Glutamatergic neuron (in vitro differentiated cells): ENCODE data around the gene ACOT11. TPM values are rescaled to one million over a fixed set of nuclear protein-coding genes. Genes with fewer than 3 reads are reported as not detected.

Source experiments
- DNase-seq: peaks from one replicate; pipeline ENCODE4 v3.0.0; 2022
- H3K27ac Mint-ChIP-seq: one replicate; pipeline ENCODE4 v1.8.0; 2020; ENCODE audit warnings: mild to moderate bottlenecking, mixed read lengths, inconsistent platforms; ENCODE audit not compliant: unreplicated experiment
- H3K27me3 Mint-ChIP-seq: one replicate; pipeline ENCODE4 v1.8.0; 2020; ENCODE audit warnings: mild to moderate bottlenecking, moderate library complexity, mixed read lengths, inconsistent platforms; ENCODE audit not compliant: unreplicated experiment
- H3K36me3 Mint-ChIP-seq: one replicate; pipeline ENCODE4 v1.8.0; 2020; ENCODE audit warnings: mild to moderate bottlenecking, mixed read lengths, inconsistent platforms; ENCODE audit not compliant: unreplicated experiment
- H3K4me1 Mint-ChIP-seq: one replicate; pipeline ENCODE4 v1.8.0; 2020; ENCODE audit warnings: mild to moderate bottlenecking, low read depth, mixed read lengths, inconsistent platforms; ENCODE audit not compliant: unreplicated experiment
- H3K4me3 Mint-ChIP-seq: one replicate; pipeline ENCODE4 v1.8.0; 2020; ENCODE audit warnings: mild to moderate bottlenecking, mixed read lengths, inconsistent platforms; ENCODE audit not compliant: unreplicated experiment
- H3K9me3 Mint-ChIP-seq: one replicate; pipeline ENCODE4 v1.8.0; 2020; ENCODE audit warnings: mild to moderate bottlenecking, moderate library complexity, mixed read lengths, inconsistent platforms; ENCODE audit not compliant: unreplicated experiment
- CTCF ChIP-seq: fragments of 200-600 bp; sonication (generic); IDR thresholded peaks from one replicate; pipeline ENCODE4 v1.5.0; 2021; ENCODE audit not compliant: partially characterized antibody, unreplicated experiment
- total RNA-seq: library from RNA; stranded (reverse); fragmentation: NEBNext Ultra II Directional; extraction: Animal tissue kit (Norgen Biotek cat#: 25700); gene quantifications from one replicate; pipeline ENCODE4 v1.2.1, GENCODE V29; 2021; ENCODE audit not compliant: unreplicated experiment

Gene ACOT11
- total RNA-seq, 1 donor from 2014 or later: 0.32 TPM

DNA sequence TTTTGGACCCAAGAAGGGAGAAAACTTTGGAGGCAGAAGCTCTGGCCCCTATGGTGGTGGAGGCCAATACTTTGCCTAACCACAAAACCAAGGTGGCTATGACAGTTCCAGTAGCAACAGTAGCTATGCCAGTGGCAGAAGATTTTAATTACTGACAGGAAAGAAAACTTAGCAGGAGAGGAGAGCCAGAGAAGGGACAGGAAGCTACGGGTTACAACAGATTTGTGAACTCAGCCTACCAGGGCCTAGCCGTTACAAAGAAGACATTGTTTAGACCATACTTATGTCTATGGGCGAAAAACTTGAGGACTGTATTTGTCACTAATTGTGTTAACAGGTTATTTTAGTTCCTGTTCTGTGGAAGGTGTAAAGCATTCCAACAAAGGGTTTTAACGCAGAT is 10.4 kb upstream of the ACOT11 start:
- no peak for DNase-seq
- peaks cover 2% of the 10 kb centered on the region for H3K27me3 Mint-ChIP-seq
- peaks cover 3% of the 10 kb centered on the region for H3K9me3 Mint-ChIP-seq
- H3K4me1 Mint-ChIP-seq: peaks cover 4% of the 10 kb centered on the region
- TF ChIP-seq CTCF: no peak
- H3K27ac Mint-ChIP-seq: no peak overlapping the region
- H3K36me3 Mint-ChIP-seq: no peaks in the 10 kb centered on the region
- no peak overlapping the region for H3K4me3 Mint-ChIP-seq

- Mint-ChIP-seq H3K4me3 (no peak overlapping the region), H3K27ac (no peak overlapping the region), H3K27me3 (peaks cover 6% of the 10 kb centered on the region), H3K36me3 (no peaks in the 10 kb centered on the region), H3K9me3 (peaks cover 8% of the 10 kb centered on the region), H3K4me1 (peaks cover 7% of the 10 kb centered on the region)
- no peak for DNase-seq
- TF ChIP-seq CTCF: no peak
Observed at GRCh38 chr1:54538538-54538937, 9.5 kb upstream of the ACOT11 start.

- Mint-ChIP-seq H3K4me3 (no peak overlapping the region), H3K36me3 (no peaks in the 10 kb centered on the region), H3K27me3 (peaks cover 6% of the 10 kb centered on the region), H3K27ac (peak overlapping the region; percentile 69), H3K4me1 (peaks cover 10% of the 10 kb centered on the region), H3K9me3 (peaks cover 10% of the 10 kb centered on the region)
- no peak for DNase-seq
- no peak for TF ChIP-seq CTCF
Observed at GRCh38 chr1:54540582-54541295, 7.3 kb upstream of the ACOT11 start.

GRCh38 chr1:54542120-54542961 is 5.7 kb upstream of the ACOT11 start:
- DNase-seq: peak; percentile 67
- H3K27ac Mint-ChIP-seq: no peak overlapping the region
- peaks cover 10% of the 10 kb centered on the region for H3K9me3 Mint-ChIP-seq
- H3K4me1 Mint-ChIP-seq: peaks cover 10% of the 10 kb centered on the region
- TF ChIP-seq CTCF: no peak
- H3K27me3 Mint-ChIP-seq: peaks cover 9% of the 10 kb centered on the region
- no peaks in the 10 kb centered on the region for H3K36me3 Mint-ChIP-seq
- H3K4me3 Mint-ChIP-seq: peak overlapping the region; percentile 38
